ENCODE measurements around the gene CEP41. TPM values are rescaled to one million over a fixed set of nuclear protein-coding genes. Genes with fewer than 3 reads are reported as not detected.

The CEP41 gene
- polyA plus RNA-seq, 1 donor (not counting 4 experiments of a cell fraction or from before 2014, with no cell fraction given): 13.4 TPM

- Histone ChIP-seq H3K4me3 (ENCODE audit: control insufficient read depth in 2 of 3, extremely low read depth in 1 of 3, insufficient read depth in 2 of 3, low read depth in 1 of 3, low read length in 3 of 3) (no peak overlapping the region), H2AFZ (ENCODE audit: control insufficient read depth, low read length) (no peak overlapping the region), H3K79me2 (ENCODE audit: control insufficient read depth, insufficient read depth, low read length) (no peaks in the 10 kb centered on the region), H3K27me3 (ENCODE audit: control insufficient read depth, extremely low read depth, insufficient read depth, low read length) (peaks cover 2% of the 10 kb centered on the region), H3K9me3 (ENCODE audit: control insufficient read depth, low read depth, low read length) (no peaks in the 10 kb centered on the region), H3K9me1 (ENCODE audit: control insufficient read depth, extremely low read depth, insufficient read depth, low read length) (no peaks in the 10 kb centered on the region), H3K36me3 (ENCODE audit: control insufficient read depth in 2 of 2, extremely low read depth in 1 of 2, insufficient read depth in 2 of 2, low read length in 2 of 2) (no peaks in the 10 kb centered on the region), H3K9ac (ENCODE audit: control insufficient read depth, extremely low read depth, insufficient read depth, low read length) (no peak overlapping the region), H3K27ac (ENCODE audit: control insufficient read depth, insufficient read depth, low read length) (no peak overlapping the region), H3K4me1 (ENCODE audit: control insufficient read depth, extremely low read depth, insufficient read depth, low read length) (no peaks in the 10 kb centered on the region), H4K20me1 (ENCODE audit: control insufficient read depth, extremely low read depth, insufficient read depth, low read length) (no peaks in the 10 kb centered on the region), H3K4me2 (ENCODE audit: control insufficient read depth, extremely low read depth, insufficient read depth, low read depth, low read length) (no peak overlapping the region)
- no peak for DNase-seq (ENCODE audit: low read depth, low spot score)
- FAIRE-seq: no peak
- TF ChIP-seq CTCF (optimal IDR thresholded peaks at IDR 0.05 in 1 of 3, IDR thresholded peaks at IDR 0.05 in 1 of 3, conservative IDR thresholded peaks at IDR 0.05 in 1 of 3; ENCODE audit: extremely low read depth in 1 of 3, insufficient read depth in 2 of 3, low read length in 3 of 3): no peak
- no peak for TF ChIP-seq EZH2 (IDR thresholded peaks at IDR 0.05; ENCODE audit: low read length)
- dilution Hi-C loops (cut with MboI; ENCODE audit: extremely low pct_ligation_motif_present, low sequenced_read_pairs): no loop called here
Observed at GRCh38 chr7:130475776-130476175, 35.0 kb upstream of the CEP41 start.

- Histone ChIP-seq H3K27me3 (ENCODE audit: control insufficient read depth, extremely low read depth, insufficient read depth, low read length) (peaks cover 2% of the 10 kb centered on the region), H3K79me2 (ENCODE audit: control insufficient read depth, insufficient read depth, low read length) (no peaks in the 10 kb centered on the region), H3K4me3 (ENCODE audit: control insufficient read depth in 2 of 3, extremely low read depth in 1 of 3, insufficient read depth in 2 of 3, low read depth in 1 of 3, low read length in 3 of 3) (no peak overlapping the region), H3K36me3 (ENCODE audit: control insufficient read depth in 2 of 2, extremely low read depth in 1 of 2, insufficient read depth in 2 of 2, low read length in 2 of 2) (no peaks in the 10 kb centered on the region), H3K4me2 (ENCODE audit: control insufficient read depth, extremely low read depth, insufficient read depth, low read depth, low read length) (no peak overlapping the region), H3K4me1 (ENCODE audit: control insufficient read depth, extremely low read depth, insufficient read depth, low read length) (no peaks in the 10 kb centered on the region), H3K9me1 (ENCODE audit: control insufficient read depth, extremely low read depth, insufficient read depth, low read length) (no peaks in the 10 kb centered on the region), H2AFZ (ENCODE audit: control insufficient read depth, low read length) (no peak overlapping the region), H4K20me1 (ENCODE audit: control insufficient read depth, extremely low read depth, insufficient read depth, low read length) (no peaks in the 10 kb centered on the region), H3K9ac (ENCODE audit: control insufficient read depth, extremely low read depth, insufficient read depth, low read length) (no peak overlapping the region), H3K9me3 (ENCODE audit: control insufficient read depth, low read depth, low read length) (no peaks in the 10 kb centered on the region), H3K27ac (ENCODE audit: control insufficient read depth, insufficient read depth, low read length) (no peak overlapping the region)
- DNase-seq (ENCODE audit: low read depth, low spot score): no peak
- dilution Hi-C loops (cut with MboI; ENCODE audit: extremely low pct_ligation_motif_present, low sequenced_read_pairs): no loop called here
- no peak for FAIRE-seq
- TF ChIP-seq EZH2 (IDR thresholded peaks at IDR 0.05; ENCODE audit: low read length): no peak
- TF ChIP-seq CTCF (optimal IDR thresholded peaks at IDR 0.05 in 1 of 3, IDR thresholded peaks at IDR 0.05 in 1 of 3, conservative IDR thresholded peaks at IDR 0.05 in 1 of 3; ENCODE audit: extremely low read depth in 1 of 3, insufficient read depth in 2 of 3, low read length in 3 of 3): no peak
Observed at GRCh38 chr7:130473876-130474275, 33.1 kb upstream of the CEP41 start.
